GM19025 (cell line): ENCODE measurements around the gene TEKT2.

ENCODE experiments used
- ATAC-seq: cut with Tn5 transposase; IDR thresholded peaks from one replicate; pipeline ENCODE4 v1.9.1; 2021; ENCODE audit warnings: mild to moderate bottlenecking, low read depth, moderate library complexity; ENCODE audit not compliant: unreplicated experiment

TEKT2 gene, protein sequence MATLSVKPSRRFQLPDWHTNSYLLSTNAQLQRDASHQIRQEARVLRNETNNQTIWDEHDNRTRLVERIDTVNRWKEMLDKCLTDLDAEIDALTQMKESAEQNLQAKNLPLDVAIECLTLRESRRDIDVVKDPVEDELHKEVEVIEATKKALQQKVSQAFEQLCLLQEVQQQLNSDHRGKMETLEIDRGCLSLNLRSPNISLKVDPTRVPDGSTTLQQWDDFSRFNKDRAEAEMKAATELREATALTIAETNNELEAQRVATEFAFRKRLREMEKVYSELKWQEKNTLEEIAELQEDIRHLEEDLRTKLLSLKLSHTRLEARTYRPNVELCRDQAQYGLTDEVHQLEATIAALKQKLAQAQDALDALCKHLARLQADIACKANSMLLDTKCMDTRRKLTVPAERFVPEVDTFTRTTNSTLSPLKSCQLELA

DNA sequence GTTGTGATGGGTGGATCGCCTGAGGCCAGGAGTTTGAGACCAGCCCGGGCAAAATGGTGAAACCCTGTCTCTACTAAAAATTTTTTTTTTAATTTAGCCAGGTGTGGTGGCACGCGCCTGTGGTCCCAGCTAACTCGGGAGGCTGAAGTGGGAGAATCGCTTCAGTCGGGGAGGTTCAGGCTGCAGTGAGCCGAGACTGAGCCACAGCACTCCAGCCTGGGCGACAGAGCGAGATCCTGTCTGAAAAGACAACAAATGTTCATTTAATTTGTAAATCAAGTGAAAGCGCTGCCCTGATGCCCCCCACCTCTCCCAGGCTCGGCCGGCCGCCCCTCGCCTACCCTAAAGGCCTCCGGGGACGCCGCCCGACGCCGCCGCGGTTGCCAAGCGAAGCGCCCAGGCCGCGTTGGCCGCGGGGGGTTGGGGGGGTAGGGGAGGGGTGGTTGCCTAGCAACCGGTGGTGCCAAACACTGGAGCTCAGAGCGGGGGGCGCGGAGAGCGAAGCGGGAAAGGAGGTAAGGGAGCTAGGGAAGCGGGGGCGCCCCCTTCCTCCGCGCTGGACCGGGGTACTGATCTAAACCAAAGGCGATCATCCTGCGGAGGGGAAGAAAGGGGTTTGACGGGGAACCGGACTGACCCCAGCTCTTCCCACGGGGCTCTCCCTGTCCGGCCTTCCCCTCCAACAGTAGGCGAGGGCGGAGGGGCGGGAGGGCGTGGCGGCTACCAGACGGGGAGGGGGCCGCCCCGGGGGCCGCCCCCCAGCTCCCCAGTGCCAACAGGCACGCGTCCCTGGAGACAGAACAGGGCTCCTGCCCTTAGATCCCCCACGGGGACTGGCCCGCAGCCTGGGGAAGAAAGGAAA lies at the start of gene TEKT2:
Gene TEKT2, plus strand, starts transcription at position 460 of the 862 bp plus-strand sequence. CDS start 828 bp downstream, outside the sequence.
- ATAC-seq, result no peak

DNA sequence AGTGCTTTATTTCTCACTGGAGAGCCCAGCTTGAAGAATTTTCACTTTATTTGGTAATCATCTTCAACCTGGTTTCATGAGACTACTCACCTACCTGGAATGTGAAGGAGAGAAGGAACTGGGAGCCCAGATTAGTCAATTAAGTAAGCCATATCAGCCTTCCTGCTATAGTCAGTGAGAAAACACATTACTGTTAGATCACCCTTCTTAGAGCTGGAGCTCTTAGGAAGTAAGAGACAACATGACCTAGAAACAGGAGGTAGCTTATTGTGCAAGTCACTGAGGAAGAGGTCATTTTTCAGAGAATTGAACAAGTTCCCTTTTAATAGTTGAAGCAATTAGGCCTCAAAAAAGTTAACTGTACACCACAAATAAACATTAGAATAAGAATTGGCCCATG lies 49.2 kb upstream of the TEKT2 start:
- ATAC-seq, result no peak

DNA sequence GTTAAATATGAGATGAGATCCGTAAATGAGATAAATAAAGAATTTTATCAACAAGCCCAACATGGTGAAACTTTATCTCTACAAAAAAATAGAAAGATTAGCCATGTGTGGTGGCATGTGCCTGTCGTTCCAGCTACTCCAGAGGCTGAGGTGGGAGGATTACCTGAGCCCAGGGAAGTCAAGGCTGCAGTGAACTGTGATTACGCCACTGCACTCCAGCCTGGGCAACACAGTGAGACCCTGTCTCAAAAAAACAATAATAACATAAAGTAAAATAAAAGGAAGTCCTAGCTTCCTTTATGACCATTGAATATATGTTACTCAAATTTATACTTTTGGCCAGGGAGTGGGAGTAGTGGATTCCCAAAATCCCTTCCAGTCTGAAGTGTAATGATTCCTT lies 48.7 kb upstream of the TEKT2 start:
- no peak for ATAC-seq

DNA sequence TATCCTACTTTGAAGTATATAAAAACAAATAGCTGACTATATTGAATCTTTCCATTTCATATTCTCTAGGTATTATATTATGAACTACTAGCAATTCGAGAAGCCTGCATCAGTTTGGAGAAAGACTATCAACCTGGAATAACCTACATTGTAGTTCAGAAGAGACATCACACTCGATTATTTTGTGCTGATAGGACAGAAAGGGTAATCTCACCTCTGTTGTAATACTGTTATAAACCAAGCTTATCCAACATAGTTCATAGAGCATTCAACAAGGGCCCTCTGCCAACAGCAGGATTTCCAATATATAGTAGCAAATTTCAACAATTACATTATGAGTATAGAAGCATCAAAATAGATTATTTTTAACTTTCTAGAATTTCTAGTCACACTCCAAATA lies 43.7 kb upstream of the TEKT2 start:
- ATAC-seq, result no peak

DNA sequence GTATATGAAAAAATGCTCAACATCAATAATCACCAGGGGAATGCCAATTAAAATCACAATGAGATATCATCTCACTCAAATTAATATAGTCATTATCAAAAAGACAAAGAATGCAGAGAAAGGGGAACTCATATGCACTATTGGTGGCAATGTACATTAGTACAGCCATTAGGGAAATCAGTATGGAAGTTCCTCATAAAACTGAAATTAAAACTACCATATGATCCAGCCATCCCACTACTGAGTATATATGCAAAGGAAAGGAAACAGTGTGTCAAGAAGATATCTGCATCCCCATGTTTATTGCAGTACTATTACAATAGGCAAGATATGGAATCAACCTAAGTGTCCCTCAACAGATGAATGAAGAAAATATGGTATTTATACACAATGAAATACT lies 32.1 kb upstream of the TEKT2 start:
- no peak for ATAC-seq

DNA sequence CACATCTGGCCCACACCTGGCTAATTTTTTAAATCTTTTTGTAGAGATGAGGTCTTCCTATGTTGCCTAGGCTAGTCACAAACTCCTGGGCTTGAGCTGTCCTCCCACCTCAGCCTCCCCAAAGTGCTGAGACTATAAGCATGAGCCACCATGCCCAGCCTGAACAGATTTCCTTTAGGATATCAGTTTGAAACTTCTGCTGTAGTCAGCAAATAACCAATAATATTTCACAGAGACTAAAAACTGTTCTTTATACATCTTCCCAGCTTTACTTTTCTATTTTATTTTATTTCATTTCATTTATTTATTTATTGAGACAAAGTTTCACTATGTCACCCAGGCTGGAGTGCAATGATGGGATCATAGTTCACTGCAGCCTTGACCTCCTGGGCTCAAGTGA lies 29.9 kb upstream of the TEKT2 start:
- no peak for ATAC-seq

DNA sequence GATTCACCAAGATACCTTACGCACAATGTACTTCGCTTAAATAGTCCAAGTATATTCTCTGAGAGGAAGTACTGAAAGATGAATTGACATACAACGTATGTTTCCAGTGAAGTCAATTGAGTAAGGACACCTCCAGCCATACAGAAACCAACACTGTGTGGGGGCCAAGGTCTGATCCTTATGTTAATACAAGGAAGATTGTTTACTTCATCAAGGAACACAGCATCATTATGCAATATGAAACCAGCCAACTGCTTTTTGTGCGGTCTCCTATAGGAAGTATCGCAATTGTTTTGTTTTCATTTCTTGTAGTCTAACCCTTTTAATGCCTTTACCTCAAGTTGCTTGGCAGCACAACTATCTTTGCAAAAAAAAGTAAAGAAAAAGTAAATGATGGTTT lies 28.2 kb upstream of the TEKT2 start:
- ATAC-seq, result no peak

DNA sequence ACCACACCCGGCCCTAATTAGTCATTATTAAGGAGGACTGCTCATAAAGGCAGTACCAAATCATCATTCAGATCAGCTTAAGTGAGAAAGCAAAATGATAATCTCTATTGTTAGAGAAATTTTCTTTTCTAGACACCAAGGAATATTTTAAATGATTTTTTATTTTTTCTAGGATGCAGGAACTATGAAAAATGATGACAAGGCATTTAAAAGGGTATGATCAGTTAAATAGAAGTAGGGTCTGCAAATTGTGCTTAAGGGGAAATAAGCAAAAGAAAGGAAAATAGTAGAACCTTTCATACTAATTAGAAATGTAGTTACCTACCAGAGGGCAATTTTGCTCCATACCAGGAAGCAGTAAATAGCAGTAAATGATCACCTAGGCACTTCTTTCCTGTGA lies 21.6 kb upstream of the TEKT2 start:
- no peak for ATAC-seq

DNA sequence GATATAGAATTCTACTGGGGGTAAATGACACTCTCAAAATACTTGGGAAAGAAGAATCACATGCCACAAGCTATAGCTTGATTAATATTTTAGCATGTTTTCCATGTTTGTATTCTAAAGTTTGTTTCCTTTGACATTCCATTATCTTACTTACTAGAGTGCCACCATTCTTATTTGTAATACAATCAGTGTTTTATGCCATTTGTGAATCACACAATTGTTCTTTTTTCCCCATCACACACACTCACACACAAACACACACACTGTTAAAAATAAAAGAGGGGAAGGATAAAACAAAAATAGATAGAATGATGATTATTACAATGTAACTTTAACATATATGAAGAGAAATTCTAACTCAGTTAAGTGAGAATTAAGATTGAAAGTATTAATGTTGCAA lies 16.0 kb upstream of the TEKT2 start:
- no peak for ATAC-seq

DNA sequence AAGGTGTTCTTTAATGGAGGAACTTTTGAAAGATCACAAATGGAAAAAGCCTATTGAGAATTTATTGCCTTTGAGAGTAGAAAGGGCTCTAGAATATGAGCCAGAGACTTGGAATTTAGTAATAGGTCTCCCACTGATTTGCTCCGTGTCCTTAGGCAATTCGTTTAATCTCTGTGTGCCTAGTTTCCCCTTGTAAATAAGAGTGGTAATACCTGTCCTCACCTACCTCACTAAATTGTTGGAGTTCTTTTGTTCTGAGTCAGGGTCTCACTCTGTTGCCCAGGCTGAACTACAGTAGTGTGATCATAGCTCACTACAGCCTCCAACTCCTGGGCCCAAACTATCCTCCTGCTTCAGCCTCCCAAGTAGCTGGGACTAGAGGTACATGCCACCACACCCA lies 15.0 kb upstream of the TEKT2 start:
- ATAC-seq, result no peak

DNA sequence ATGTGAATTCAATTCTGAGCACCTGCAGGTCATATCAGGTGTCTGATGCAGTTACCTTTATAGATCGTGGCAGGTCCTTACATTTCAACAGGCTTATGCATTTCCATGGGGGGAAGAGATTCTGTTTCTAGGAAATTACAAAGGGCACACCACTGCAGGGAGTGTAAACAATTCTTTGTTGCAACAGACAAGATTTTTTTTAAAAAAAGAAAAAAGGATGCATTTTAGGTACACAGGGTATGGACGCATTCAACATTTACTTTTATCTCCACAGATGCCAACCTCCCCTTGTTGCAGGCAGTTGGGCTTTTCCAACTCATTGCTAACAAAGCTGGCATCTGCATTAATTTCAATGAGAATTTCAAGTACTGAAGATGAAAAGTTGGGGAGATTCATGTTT lies 13.5 kb upstream of the TEKT2 start:
- no peak for ATAC-seq

DNA sequence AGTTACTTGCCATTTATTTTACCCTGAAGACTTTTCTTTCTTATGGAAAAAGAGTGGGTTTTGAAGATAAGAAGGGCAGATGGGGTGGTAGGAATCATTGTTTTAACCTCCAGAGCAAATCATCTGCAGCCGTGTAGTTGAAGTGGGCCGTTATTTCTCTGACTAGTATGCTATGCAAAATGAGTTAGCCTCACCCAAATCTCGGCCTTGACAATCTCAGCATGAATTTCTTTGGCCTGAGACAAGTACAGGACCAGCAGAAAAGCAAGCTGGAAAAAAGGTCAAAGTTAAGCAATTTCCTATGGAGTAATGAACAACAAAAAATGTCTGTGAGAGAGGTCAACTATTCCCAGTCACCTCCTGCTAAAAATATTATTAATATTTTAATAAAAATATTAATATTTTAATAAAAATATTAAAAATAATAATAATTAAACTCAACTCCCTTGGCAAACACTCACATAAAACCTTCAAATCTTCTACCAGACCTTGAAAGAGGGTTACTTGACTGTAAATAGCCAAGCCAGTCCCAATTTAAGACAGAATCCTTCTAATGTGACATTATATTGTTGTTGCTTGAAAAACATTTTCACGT lies 6.8 kb upstream of the TEKT2 start:
- no peak for ATAC-seq

DNA sequence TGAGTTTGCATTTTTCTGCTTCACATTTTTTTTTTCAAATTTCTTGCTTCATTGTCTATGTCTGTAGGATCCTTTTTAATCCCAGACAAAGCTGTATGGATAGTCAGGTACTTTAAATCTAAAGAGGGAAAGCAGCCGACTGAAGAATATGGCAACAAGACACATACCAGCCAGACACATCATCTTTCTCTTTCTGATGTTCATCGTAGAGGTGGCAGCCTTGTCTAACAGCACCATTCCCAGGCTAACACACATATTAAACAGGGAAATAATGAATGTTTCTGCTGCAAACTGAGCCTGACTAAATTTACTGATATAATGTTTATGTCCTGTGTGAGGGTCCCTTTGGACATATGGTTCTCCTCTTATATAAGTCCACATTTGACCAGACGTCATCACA lies 3.7 kb upstream of the TEKT2 start:
- no peak for ATAC-seq

DNA sequence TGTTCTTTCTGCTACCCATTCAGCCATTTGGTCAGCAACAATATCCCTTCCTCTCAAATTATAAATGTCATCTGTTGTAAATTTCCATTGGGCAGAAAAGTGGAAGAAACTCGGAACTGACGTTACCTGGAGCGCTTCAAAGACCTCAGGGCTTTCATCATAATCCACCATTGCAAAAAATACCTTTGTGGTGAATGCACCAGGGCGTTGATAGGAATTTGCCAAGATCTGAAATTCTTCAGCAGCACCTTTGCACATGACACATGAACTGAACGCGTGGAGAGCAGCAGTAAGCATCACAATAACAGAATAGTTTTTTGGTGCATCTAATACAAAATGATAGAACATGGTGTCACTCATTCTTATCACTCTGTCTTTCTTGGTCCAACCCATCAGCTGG lies 3.1 kb upstream of the TEKT2 start:
- ATAC-seq, result no peak

DNA sequence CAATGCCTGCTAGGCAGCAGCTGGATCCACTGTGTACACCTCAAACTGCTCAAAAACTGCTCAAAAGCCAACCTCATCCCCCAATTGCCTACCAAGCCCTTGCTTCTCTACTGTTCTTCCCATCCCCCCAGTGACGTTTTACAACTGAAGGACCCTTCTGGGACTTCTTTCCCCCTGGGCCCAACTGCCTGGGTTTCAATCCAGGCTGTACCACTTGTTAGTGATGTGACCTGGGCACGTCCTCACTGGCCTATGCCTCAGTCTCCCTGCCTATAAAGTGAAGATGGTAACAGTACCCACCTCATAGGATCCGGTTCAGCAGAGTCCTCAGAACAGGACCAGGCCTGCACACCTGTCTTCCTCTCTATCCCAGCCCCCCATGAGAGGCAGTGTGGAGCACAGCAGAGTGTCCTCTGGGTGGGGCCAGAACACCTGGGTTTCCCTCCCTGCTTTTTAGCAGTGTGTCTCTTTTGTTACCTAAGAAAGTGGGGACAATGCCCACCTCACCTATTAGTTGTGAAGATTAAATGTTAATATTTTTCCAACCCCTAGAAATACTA lies 1.9 kb upstream of the TEKT2 start:
- no peak for ATAC-seq

DNA sequence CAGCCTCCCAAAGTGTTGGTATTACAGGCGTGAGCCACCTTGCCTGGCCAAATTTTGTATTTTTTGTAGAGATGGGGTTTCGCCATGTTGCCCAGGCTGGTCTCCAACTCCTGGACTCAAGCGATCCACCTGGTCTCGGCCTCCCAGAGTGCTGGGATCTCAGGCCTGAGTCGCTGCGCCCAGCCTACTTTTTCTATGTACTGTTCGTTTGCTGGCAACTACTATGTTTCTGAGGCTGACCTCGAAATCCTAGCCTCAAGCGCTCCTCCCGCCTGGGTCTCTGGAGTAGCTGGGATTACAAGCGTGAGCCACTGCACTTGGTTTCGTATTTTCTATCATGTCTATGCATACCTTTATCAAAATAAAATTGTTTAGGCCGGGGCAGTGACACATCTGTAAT lies 675 bp upstream of the TEKT2 start:
- ATAC-seq, result no peak

DNA sequence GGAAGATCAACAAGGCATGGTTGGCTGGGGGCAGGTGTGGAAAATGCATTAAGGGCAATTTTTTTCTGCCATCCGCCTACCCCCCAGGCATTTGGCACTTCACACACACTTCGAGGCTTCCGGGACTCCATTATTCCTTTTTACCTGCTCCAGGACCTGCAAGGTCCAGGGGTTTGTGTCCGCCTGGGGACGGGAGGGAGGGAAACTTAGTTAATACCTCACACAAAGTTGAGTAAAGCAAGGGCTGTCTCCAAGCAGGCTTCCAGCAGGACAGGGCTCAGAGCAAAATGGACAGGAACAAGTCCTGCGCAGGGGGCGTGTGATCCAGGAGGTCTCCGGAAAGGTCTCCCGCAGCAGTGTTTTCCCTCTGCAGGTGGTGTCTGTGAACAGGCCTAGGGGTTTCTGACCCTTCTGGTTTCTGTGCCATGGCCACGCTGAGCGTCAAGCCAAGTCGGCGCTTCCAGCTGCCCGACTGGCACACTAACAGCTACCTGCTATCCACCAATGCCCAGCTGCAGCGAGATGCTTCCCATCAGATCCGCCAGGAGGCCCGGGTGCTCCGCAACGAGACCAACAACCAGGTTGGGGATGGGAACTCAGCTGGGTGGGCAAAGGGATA lies 712 bp downstream of the TEKT2 start:
- ATAC-seq, result no peak

DNA sequence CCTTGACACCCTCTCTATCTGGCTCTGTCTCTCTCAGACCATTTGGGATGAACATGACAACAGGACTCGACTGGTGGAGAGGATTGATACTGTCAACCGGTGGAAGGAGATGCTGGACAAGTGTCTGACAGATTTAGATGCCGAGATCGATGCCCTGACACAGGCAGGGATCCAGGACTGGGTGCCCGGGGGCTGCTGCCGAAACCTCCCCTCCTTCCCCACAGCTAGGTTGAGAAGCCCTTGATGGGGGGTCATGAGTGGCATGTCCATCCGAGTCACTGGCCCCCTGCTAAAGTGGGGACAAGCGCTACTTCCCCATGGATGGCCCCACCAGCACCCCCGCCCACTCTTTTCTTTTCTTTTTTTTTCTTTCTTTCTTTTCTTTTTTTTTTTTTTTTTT lies 1.2 kb downstream of the TEKT2 start:
- ATAC-seq, result no peak

DNA sequence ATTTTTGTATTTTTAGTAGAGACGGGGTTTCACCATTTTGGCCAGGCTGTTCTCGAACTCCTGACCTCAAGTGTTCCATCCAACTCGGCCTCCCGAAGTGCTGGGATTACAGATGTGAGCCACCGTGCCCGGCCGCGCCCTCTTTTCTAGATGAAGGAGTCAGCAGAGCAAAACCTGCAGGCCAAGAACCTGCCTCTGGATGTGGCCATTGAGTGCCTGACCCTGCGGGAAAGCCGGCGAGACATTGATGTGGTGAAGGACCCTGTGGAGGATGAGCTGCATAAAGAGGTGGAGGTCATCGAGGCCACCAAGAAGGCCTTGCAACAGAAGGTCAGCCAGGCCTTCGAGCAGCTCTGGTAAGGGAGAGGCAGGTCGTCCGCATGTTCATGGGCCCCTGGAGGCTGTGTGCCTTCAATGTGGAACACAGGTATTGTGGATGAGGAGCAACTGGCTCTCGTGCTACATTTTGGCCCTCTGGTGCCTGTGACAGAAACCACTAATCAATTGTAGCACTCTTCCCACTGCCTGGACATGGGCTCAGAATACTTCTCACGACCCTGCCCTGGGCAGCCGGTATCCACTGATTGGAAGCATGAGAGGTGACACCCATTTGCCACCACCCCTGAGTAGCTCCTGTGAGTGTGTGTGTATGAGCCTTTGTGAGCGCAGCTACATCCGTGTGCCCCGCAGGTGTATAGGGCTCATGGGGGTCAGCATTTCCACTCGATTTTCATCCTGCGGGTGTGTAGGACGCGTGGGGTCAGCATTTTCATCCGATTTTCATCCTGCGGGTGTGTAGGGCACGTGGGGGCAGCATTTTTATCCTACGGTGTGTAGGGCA lies 2.0 kb downstream of the TEKT2 start:
- no peak for ATAC-seq
